AG08396 (cell line): ENCODE results near the gene TAF5L.
"Not testable (repeated sequence)": the region's sequence is repeated elsewhere in the genome, so short reads cannot be mapped to it uniquely, and the experiment has no call there.

Source experiments
- DNase-seq: peaks from one replicate; pipeline ENCODE4 v3.0.0; 2012; ENCODE audit warnings: low spot score, mixed read lengths

Gene TAF5L

GRCh38 chr1:229603371-229604005 lies 22.4 kb downstream of the TAF5L start:
- DNase-seq: no peak

GRCh38 chr1:229600229-229600628 lies 25.7 kb downstream of the TAF5L start:
- no peak for DNase-seq

GRCh38 chr1:229599218-229599954 lies 26.5 kb downstream of the TAF5L start:
- DNase-seq: no peak

DNA sequence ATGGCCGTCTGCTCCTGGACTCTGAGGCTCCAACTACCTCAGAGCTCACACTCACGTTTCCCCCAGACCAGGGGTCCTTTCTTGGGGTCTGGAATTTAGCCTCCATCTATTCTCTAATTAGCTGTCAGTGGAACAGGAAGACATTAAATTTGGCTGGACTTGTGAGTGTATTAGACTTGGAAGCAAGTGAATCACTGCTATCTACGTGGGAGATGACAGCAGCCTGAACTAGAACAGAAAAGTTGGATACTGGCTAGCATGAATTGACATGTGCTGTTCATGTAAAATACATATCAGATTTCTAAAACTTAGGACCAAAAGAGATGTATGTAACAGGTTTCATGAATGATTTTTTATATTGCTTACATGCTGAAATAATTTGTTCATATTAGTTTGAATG lies 28.0 kb downstream of the TAF5L start:
- DNase-seq: no peak

- DNase-seq: peak; percentile 71
Observed at GRCh38 chr1:229596925-229597699, 28.8 kb downstream of the TAF5L start.

DNA sequence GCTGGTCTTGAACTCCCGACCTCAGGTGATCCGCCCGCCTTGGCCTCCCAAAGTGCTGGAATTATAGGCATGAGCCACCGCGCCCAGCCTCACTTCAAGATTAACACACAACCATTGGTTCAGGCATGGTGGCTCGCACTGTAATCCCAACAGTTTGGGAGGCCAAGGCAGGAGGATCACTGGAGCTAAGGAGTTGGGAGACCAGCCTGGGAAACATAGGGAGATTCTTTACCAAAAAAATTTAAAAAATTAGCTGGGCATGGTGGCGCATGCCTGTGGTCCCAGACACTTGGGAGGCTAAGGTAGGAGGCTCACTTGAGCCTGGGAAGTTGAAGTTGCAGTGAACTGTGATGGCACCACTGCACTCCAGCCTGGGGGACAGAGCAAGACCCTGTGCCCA lies 30.0 kb downstream of the TAF5L start:
- not testable (repeated sequence) for DNase-seq

GRCh38 chr1:229594227-229595008 lies 31.5 kb downstream of the TAF5L start:
- no peak for DNase-seq

DNA sequence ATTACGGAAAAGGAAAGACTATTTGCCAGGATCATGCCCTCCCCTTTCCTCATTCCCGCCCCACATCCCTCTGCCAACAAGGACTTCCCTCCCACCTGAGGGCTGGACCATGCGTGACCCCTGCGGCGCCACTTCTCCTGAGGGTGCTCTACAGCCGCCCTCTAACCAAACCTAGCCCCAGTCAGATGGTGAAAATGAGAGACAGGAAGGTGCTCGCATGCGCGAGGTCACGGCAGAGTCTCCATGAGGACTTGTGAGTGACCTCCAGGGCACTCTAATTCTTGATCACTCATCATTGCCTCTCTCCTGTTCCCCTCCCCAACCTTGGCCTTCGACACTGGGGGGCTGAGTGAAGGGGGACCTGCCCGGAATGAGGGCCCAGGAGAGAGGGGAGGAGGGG lies 32.1 kb downstream of the TAF5L start:
- DNase-seq: no peak

GRCh38 chr1:229590119-229590518 lies 35.8 kb downstream of the TAF5L start:
- DNase-seq: no peak

GRCh38 chr1:229585338-229585737 lies 40.6 kb downstream of the TAF5L start:
- no peak for DNase-seq

DNA sequence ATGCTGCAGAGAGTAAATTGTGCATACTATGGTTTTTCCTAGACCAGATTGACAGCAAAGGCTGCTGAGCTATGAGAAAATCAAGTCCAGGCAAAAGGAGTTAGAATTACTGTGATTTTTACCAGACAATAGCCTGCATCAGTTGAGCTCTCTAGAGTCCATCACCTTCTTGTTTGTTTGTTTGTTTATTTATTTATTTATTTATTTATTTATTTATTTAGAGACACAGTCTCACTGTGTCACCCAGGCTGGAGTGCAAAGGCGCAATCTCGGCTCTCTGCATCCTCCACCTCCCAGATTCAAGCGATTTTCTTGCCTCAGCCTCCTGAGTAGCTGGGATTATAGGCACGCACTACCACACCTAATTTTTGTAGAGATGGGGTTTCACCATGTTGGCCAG lies 43.2 kb downstream of the TAF5L start:
- no peak for DNase-seq

DNA sequence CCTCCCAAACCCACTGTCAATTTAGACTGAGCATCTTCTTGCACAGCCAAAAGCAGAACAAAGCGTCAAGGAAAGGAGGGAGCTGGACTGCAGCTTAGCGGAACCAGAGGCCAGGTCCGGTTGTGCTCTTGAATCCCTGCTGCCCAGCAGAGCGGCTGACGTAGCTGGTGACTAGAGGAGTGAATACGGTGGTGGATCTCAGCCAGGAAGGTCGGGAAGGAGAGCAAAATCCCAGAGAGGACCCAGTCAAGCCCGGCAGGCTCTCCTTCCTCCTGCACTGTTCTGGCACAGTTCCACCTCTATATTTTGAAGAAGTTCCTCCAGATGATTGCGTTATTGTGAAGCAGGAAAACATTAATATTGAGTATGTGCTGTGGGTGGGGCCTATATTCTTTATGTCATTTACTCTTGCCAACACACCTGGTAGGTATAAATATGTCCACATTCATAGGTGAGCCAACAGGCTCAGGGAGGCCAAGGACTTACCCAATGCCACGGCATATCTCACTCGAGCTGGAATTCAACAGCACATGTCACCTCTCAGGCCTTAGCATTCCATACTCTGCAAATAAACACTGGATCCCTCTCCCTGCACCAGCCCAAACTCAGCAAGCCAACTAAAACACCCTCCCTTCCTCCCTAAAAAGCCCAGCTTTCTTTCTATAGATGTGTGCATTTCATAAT lies 43.8 kb downstream of the TAF5L start:
- peak; percentile 30 for DNase-seq

GRCh38 chr1:229581485-229581884 lies 44.4 kb downstream of the TAF5L start:
- DNase-seq: no peak

- no peak for DNase-seq
Observed at GRCh38 chr1:229579059-229579673, 46.8 kb downstream of the TAF5L start.

- no peak for DNase-seq
Observed at GRCh38 chr1:229578168-229579058, 47.5 kb downstream of the TAF5L start.

DNA sequence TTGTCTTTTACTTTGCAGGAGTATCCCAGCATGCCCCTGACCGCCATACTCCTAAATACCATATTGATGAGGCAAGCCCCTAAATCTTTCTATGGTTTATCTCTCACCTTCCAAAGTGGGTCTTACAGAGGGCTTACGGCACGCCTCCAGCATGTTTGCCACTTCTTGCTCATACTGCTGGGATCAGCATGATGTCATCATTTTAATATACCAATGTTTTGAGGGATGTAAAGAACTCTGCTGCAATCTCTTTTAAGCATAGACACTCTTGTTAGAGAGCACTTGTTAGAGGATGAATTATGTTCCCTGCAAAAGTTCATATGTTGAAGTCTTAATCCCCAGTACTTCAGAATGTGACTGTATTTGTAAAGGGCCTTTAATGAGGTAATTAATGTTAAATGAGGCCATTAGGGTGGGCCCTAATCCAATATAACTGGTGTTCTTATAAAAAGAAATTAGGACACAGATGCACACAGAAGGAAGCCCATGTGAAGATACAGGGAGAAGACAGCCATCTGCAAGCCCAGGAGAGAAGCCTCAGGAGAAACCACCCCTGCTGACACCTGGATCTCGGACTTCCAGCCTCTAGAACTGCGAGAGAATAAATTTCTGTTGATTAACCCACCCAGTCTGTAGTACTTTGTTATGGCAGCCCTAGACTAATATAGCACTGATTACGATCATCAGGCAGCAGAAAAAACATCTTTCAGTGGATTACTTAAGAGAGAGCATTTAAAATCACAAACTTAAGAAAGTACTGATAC lies 51.1 kb downstream of the TAF5L start:
- DNase-seq: no peak

DNA sequence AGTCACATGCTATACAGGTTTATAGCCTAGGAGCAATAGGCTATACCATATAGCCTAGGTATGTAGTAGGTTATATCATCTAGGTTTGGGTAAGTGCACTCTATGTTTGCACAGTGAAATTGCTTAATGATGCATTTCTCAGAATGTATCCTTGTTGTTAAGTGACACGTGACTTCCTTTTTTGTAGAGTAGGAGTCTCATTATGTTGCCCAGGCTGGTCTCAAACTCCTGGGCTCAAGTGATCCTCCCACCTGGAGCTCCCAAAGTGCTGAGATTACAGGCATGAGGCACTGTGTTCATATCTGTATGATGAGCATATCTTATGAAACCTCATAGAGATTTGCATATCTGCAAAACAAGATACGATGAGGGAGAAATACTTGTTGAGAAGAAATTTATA lies 53.6 kb downstream of the TAF5L start:
- DNase-seq: no peak

DNA sequence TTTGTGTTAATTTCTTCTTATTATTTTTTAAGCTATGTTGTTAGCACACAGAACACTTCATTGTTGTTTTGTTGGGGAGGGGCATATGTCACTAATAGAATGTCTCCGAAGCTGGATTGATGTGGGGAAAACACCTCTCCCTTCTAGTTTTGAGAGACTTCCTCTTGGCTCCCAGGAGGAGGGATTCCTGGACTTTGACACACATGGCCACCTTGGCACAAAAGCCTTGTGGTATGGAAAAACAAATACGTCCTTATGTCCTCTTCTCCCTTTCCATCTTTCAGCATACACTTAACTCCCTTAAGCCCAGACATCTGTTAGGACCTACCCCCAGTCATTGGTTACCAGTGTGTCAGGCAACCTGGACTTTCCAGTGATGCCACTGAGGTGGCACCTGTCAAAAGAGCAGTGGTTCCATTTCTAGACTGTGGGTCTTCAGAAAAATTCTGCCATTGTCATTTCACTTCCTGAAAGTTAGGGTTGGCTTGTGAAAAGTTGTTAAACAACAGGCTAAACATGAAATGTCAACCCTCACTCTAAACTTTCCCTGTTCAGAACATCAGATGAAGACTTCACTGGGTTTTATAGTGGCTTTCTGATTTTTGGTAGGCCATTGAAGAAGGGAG lies 54.9 kb downstream of the TAF5L start:
- DNase-seq: no peak

DNA sequence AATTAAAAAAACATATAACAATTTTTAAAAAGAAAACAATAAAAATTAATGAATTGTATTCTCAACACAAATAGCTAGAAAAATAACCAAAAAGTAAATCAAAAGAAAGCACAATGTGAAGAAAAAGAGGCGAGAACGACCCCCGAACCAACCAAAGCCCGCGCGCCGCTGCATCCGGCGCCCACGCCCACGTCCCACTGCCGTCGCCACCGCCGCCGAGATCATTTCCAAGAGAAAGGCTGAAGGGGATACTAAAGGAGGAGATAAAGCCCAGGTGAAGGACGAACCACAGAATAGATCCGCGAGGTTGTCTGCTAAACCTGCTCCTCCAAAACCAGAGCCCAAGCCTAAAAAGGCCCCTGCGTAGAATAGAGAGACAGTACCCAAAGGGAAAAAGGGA lies 55.6 kb downstream of the TAF5L start:
- no peak for DNase-seq
